Measurements from ENCODE around the gene GNAS-AS1.
"Not testable (repeated sequence)": the region's sequence is repeated elsewhere in the genome, so short reads cannot be mapped to it uniquely, and the experiment has no call there.

Gene GNAS-AS1

DNA sequence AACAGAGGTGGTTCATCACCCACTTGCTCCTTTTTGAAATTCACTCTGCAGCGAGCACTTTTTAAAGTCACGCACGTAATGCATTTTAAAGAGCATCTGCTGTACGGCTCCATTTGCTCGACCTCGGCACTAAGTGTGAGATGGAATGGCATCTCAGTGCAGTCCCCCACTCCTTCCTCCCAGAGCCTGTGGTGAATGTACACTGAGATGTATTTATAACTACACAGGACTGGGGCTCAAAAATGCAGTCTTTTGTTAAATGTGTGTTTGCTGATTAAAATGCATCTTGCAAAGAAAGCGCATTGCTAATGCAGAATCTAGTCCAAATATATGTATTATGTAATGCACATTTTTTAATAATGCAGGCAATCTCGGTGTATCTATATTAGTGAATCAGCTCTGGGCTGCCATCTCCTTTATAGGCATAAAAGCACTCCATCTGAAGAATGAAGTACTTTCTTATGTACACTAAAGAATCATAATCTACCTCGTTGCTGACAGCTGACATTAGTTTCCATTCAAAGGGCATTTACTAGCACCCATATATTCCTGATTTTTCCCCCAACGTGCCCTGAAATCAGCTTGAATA is 14.0 kb downstream of the GNAS-AS1 start:
- no peak for DNase-seq (ENCODE audit: extremely low spot score)
- ChIA-PET CTCF (no interaction called here), POLR2A (no interaction called here)
- TF ChIP-seq FOXA1 (IDR thresholded peaks at IDR 0.05) (no peak), ARNT (IDR thresholded peaks at IDR 0.05) (no peak), FOXM1 (IDR thresholded peaks at IDR 0.05; ENCODE audit: borderline replicate concordance) (no peak), SP1 (IDR thresholded peaks at IDR 0.05) (no peak), HDGF (IDR thresholded peaks at IDR 0.05; ENCODE audit: borderline replicate concordance) (no peak), LEF1 (IDR thresholded peaks at IDR 0.05; ENCODE audit: borderline replicate concordance) (no peak), TARDBP (IDR thresholded peaks at IDR 0.05) (no peak), BHLHE40 (IDR thresholded peaks at IDR 0.05; ENCODE audit: borderline replicate concordance) (no peak), NFRKB (IDR thresholded peaks at IDR 0.05) (no peak), ELF4 (IDR thresholded peaks at IDR 0.05) (no peak), L3MBTL2 (conservative IDR thresholded peaks at IDR 0.05) (no peak), CTBP1 (IDR thresholded peaks at IDR 0.05; ENCODE audit: borderline replicate concordance) (no peak), SUZ12 (IDR thresholded peaks at IDR 0.05) (no peak), FOXK2 (IDR thresholded peaks at IDR 0.05) (no peak)
- TF ChIP-seq, protein P1, sequence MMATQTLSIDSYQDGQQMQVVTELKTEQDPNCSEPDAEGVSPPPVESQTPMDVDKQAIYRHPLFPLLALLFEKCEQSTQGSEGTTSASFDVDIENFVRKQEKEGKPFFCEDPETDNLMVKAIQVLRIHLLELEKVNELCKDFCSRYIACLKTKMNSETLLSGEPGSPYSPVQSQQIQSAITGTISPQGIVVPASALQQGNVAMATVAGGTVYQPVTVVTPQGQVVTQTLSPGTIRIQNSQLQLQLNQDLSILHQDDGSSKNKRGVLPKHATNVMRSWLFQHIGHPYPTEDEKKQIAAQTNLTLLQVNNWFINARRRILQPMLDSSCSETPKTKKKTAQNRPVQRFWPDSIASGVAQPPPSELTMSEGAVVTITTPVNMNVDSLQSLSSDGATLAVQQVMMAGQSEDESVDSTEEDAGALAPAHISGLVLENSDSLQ (IDR thresholded peaks at IDR 0.05) = no peak

DNA sequence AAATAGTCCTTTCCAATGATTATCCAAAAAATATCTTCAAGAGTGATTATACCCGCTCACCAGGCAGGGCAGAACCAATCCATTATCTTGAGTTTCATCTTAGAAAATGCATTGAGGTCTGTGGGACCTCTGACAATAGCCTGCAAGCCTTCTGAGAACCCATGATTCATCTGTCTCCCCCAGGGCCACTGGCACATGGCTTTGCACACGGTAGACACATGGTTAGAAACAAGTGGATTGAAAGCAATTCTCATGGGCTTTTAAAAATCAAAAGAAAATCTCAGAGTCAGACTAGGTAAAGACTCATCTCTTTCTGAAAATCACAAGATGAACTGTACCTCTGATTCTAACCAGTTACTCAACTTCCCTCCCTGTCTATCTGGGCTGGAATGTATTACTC is 15.5 kb downstream of the GNAS-AS1 start:
- CTCF ChIA-PET = no interaction called here
- POLR2A ChIA-PET = no interaction called here
- no peak for DNase-seq (ENCODE audit: extremely low spot score)
- TF ChIP-seq HDGF (IDR thresholded peaks at IDR 0.05; ENCODE audit: borderline replicate concordance) = no peak
- no peak for TF ChIP-seq TARDBP (IDR thresholded peaks at IDR 0.05)
- no peak for TF ChIP-seq ZNF384 (IDR thresholded peaks at IDR 0.05)
- no peak for TF ChIP-seq CTBP1 (IDR thresholded peaks at IDR 0.05; ENCODE audit: borderline replicate concordance)
- TF ChIP-seq LEF1 (IDR thresholded peaks at IDR 0.05; ENCODE audit: borderline replicate concordance) = no peak
- no peak for TF ChIP-seq FOXM1 (IDR thresholded peaks at IDR 0.05; ENCODE audit: borderline replicate concordance)
- TF ChIP-seq BHLHE40 (IDR thresholded peaks at IDR 0.05; ENCODE audit: borderline replicate concordance) = no peak
- TF ChIP-seq FOXK2 (IDR thresholded peaks at IDR 0.05) = no peak
- no peak for TF ChIP-seq NFRKB (IDR thresholded peaks at IDR 0.05)
- TF ChIP-seq ELF4 (IDR thresholded peaks at IDR 0.05) = no peak
- TF ChIP-seq SUZ12 (IDR thresholded peaks at IDR 0.05) = no peak
- TF ChIP-seq SP1 (IDR thresholded peaks at IDR 0.05) = no peak
- TF ChIP-seq L3MBTL2 (conservative IDR thresholded peaks at IDR 0.05) = no peak
- no peak for TF ChIP-seq FOXA1 (IDR thresholded peaks at IDR 0.05)
- TF ChIP-seq, protein P1 (IDR thresholded peaks at IDR 0.05) = no peak
- TF ChIP-seq ARNT (IDR thresholded peaks at IDR 0.05) = no peak

DNA sequence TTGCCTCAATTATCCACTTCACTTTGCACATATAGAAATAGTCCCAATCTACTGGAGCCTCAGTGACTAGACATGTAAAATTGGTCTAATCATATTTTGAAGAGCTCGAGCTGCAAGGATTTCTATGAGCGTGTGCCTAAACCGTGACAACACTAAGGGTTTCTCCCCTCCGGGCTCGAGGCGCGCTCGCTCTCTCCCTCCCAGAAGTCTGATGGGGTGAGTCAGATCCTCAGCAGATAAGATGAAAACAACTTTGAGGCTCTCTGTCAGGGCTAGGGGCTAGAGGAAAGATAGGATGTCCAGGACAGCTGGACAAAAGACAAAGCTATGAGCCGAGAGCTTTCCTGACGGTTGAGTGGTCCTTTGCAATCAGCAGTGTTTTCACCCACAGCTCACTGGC is 16.8 kb downstream of the GNAS-AS1 start:
- DNase-seq (ENCODE audit: extremely low spot score) = no peak
- ChIA-PET CTCF (no interaction called here), POLR2A (no interaction called here)
- TF ChIP-seq FOXK2 (IDR thresholded peaks at IDR 0.05) (no peak), L3MBTL2 (conservative IDR thresholded peaks at IDR 0.05) (no peak), LEF1 (IDR thresholded peaks at IDR 0.05; ENCODE audit: borderline replicate concordance) (no peak), SUZ12 (IDR thresholded peaks at IDR 0.05) (no peak), ELF4 (IDR thresholded peaks at IDR 0.05) (no peak), NFRKB (IDR thresholded peaks at IDR 0.05) (no peak), CTBP1 (IDR thresholded peaks at IDR 0.05; ENCODE audit: borderline replicate concordance) (no peak), ZNF384 (IDR thresholded peaks at IDR 0.05) (no peak), SP1 (IDR thresholded peaks at IDR 0.05) (no peak), TARDBP (IDR thresholded peaks at IDR 0.05) (no peak), ARNT (IDR thresholded peaks at IDR 0.05) (no peak), BHLHE40 (IDR thresholded peaks at IDR 0.05; ENCODE audit: borderline replicate concordance) (no peak), FOXM1 (IDR thresholded peaks at IDR 0.05; ENCODE audit: borderline replicate concordance) (no peak), HDGF (IDR thresholded peaks at IDR 0.05; ENCODE audit: borderline replicate concordance) (no peak), FOXA1 (IDR thresholded peaks at IDR 0.05) (no peak)
- TF ChIP-seq, protein P1 (IDR thresholded peaks at IDR 0.05) = no peak

DNA sequence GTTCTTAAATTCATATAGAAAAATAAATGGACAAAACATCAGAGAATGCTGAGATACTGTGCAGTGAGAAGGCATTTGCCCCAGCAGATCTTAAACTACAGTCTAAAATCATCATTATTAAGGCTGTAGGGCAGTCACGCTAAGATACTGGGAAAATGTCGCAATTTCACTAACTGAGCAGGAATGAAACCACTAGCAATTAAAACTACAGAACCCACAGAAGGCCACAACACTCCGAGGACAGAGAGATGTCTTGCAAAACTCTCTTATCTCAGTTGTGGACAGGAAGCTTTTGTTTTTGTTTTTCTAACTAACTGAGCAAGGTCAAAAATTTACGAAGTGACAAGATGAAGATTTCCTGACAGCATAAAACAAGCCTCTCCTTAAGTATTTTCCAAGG is 18.2 kb downstream of the GNAS-AS1 start:
- CTCF ChIA-PET = no interaction called here
- POLR2A ChIA-PET = no interaction called here
- TF ChIP-seq NFRKB (IDR thresholded peaks at IDR 0.05) (no peak), L3MBTL2 (conservative IDR thresholded peaks at IDR 0.05) (no peak), FOXA1 (IDR thresholded peaks at IDR 0.05) (no peak), ARNT (IDR thresholded peaks at IDR 0.05) (no peak), FOXM1 (IDR thresholded peaks at IDR 0.05; ENCODE audit: borderline replicate concordance) (no peak), FOXK2 (IDR thresholded peaks at IDR 0.05) (no peak), SUZ12 (IDR thresholded peaks at IDR 0.05) (no peak), ZNF384 (IDR thresholded peaks at IDR 0.05) (no peak), TARDBP (IDR thresholded peaks at IDR 0.05) (no peak), LEF1 (IDR thresholded peaks at IDR 0.05; ENCODE audit: borderline replicate concordance) (no peak), CTBP1 (IDR thresholded peaks at IDR 0.05; ENCODE audit: borderline replicate concordance) (no peak), SP1 (IDR thresholded peaks at IDR 0.05) (no peak), BHLHE40 (IDR thresholded peaks at IDR 0.05; ENCODE audit: borderline replicate concordance) (no peak), HDGF (IDR thresholded peaks at IDR 0.05; ENCODE audit: borderline replicate concordance) (no peak), ELF4 (IDR thresholded peaks at IDR 0.05) (no peak)
- TF ChIP-seq, protein P1 (IDR thresholded peaks at IDR 0.05) = no peak
- DNase-seq (ENCODE audit: extremely low spot score) = no peak

DNA sequence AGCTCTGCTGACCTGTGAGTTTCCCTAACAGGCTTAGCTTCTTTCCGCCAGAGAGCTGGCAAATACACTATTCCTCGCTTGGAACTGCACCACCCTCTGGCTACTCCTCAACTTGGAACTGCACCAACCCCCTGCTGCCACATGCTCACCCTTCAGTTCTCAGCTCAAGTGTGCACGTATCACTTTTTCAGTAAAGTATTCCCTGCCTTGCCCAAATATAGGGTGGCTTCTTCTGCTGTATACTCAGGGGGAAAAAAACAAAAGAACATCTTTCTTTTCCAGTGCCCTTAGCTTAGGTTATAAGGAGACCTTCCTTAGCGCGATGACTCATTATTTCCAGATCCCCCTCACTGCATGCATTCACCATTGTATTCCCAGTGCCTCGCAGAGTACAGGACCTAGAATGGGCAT is 21.2 kb downstream of the GNAS-AS1 start:
- ChIA-PET POLR2A (no interaction called here), CTCF (no interaction called here)
- no peak for DNase-seq (ENCODE audit: extremely low spot score)
- TF ChIP-seq HDGF (IDR thresholded peaks at IDR 0.05; ENCODE audit: borderline replicate concordance) = no peak
- TF ChIP-seq FOXM1 (IDR thresholded peaks at IDR 0.05; ENCODE audit: borderline replicate concordance) = no peak
- TF ChIP-seq SP1 (IDR thresholded peaks at IDR 0.05) = no peak
- no peak for TF ChIP-seq BHLHE40 (IDR thresholded peaks at IDR 0.05; ENCODE audit: borderline replicate concordance)
- TF ChIP-seq, protein P1 (IDR thresholded peaks at IDR 0.05) = no peak
- no peak for TF ChIP-seq L3MBTL2 (conservative IDR thresholded peaks at IDR 0.05)
- TF ChIP-seq ELF4 (IDR thresholded peaks at IDR 0.05) = no peak
- no peak for TF ChIP-seq NFRKB (IDR thresholded peaks at IDR 0.05)
- no peak for TF ChIP-seq FOXA1 (IDR thresholded peaks at IDR 0.05)
- no peak for TF ChIP-seq FOXK2 (IDR thresholded peaks at IDR 0.05)
- no peak for TF ChIP-seq ARNT (IDR thresholded peaks at IDR 0.05)
- no peak for TF ChIP-seq SUZ12 (IDR thresholded peaks at IDR 0.05)
- TF ChIP-seq TARDBP (IDR thresholded peaks at IDR 0.05) = no peak
- TF ChIP-seq ZNF384 (IDR thresholded peaks at IDR 0.05) = no peak
- no peak for TF ChIP-seq CTBP1 (IDR thresholded peaks at IDR 0.05; ENCODE audit: borderline replicate concordance)
- no peak for TF ChIP-seq LEF1 (IDR thresholded peaks at IDR 0.05; ENCODE audit: borderline replicate concordance)

DNA sequence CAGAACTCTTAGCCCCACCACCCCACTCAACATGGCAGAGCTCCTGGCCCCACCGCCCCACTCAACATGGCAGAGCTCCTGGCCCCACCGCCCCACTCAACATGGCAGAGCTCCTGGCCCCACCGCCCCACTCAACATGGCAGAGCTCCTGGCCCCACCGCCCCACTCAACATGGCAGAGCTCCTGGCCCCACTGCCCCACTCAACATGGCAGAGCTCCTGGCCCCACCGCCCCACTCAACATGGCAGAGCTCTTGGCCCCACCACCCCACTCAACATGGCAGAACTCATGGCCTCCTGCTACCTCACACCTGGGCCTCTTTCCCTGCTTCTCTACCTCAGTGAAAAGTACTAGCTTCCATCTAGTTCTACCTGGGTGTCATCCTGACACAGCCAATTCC is 21.9 kb downstream of the GNAS-AS1 start:
- POLR2A ChIA-PET; DNase-seq (ENCODE audit: extremely low spot score); CTCF ChIA-PET: not testable (repeated sequence)
